Fibroblast of mammary gland (primary cell): ENCODE results near the gene RHBDL1.
A peak's percentile ranks its signal among the peaks of the same experiment; 100 is the strongest.

ENCODE experiments used
- DNase-seq: peaks from one replicate; pipeline ENCODE4 v3.0.0-alpha.2; 2010; ENCODE audit warnings: low read depth
- H3K4me3 ChIP-seq: 2 replicates; pipeline ENCODE4 v1.5.1; 2011; ENCODE audit warnings: low read depth, mild to moderate bottlenecking, low read length, moderate library complexity; ENCODE audit not compliant: control insufficient read depth
- CTCF ChIP-seq: conservative IDR thresholded peaks from 2 replicates; pipeline ENCODE4 v1.5.1; 2011; ENCODE audit warnings: low read depth, low read length, inconsistent platforms; ENCODE audit not compliant: control insufficient read depth, insufficient read depth

Gene RHBDL1

DNA sequence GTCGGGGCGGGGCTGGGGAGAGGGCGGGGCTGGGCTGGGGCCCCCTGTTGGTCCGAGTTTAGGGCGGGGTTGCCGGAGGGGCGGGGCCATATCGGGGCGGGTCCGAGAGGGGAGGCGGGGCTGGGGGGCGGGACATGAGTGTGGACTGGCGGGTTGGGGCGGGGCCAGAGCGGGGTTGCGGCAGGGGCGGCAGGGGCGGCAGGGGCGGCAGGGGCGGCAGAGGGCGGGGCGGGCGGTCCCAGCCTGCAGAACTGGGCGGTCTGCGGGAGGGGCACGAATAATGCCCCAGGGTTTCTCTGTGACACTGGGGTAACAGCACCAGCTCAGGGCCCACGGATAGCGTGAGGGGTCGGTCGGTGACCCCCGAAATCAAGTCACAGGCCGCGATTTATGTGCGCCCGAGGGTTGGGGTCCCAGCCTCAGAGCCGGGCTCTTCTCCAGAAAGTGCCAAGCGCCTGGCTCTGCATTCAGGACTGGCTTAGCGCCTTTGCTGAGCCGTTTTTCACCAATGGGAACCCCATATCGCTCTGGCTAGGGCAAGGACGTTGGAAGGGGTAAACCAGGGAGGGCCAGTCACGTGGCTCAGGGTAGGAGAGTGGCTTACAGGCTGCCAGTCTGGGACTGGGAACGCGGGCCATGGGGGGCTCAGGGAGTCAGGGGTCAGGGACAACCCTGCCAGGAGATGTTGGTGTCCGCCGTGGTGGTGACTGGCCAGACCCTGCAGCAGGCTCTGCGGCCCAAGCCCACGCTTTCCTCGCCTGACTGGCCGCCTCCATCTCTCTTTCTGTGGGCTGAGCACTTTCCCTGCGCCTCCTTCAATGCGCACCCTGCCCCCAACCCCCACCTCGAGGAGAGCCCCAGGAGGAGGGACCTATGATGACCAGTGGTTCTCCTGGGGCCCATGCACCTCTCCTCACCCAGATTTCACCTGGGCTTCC is 38.1 kb upstream of the RHBDL1 start:
- H3K4me3 ChIP-seq, result peak overlapping the region; percentile 77
- DNase-seq, result peak; percentile 80
- TF ChIP-seq CTCF, result no peak

- no peak for TF ChIP-seq CTCF
- no peak overlapping the region for H3K4me3 ChIP-seq
- DNase-seq, result no peak
Measured at GRCh38 chr16:638034-638543, 37.4 kb upstream of the RHBDL1 start.

GRCh38 chr16:638836-639235 is 36.6 kb upstream of the RHBDL1 start:
- no peak for DNase-seq
- TF ChIP-seq CTCF, result no peak
- H3K4me3 ChIP-seq, result no peak overlapping the region

- no peak overlapping the region for H3K4me3 ChIP-seq
Measured at GRCh38 chr16:640614-641013, 34.9 kb upstream of the RHBDL1 start.

DNA sequence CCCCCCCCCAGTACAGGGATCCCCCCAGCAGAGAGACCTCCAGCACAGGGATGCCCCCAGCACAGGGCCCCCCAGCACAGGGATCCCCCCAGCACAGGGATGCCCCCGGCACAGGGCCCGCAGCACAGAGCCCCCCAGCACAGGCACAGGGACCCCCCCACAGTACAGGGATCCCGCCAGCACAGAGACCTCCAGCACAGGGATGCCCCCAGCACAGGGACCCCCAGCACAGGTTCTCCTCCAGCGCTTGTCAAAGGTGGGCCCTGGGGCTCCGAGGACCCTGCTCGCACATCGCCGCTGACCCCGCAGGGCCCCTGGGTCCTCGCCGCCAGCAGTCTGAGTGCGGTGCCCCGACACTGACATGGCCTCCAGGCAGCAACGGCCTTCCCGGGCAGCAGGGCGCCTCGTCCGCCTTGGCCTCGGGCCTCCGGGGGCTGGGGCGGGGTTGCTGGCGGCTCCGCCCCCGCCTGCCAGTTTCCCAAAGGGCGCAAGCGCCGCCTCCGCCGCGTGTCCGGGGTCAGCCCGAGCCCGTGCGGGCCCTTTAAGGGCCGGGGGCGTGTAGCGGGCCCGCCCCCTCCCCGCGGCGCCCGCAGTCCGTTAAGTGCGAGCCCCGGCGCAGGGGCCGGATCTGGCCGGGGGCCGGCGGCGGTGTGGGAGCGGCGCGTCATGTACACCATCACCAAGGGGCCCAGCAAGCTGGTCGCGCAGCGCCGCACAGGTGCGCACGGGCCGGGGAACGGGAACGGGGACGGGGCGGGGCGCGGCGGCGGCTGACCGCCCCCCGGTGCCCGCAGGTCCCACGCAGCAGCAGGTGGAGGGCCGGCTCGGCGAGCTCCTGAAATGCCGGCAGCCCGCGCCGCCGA is 33.9 kb upstream of the RHBDL1 start, which contains the start of gene MCRIP2:
TSS of gene MCRIP2 (plus strand) at position 503 of the 863 bp plus-strand sequence. CDS start at position 667, 164 bp downstream.
- DNase-seq, result peak; percentile 70
- H3K4me3 ChIP-seq, result peak within 1 kb of the TSS; percentile 57
- TF ChIP-seq CTCF, result no peak

More at GRCh38 chr16:640614-641013, 34.9 kb upstream of the RHBDL1 start:
- no peak for TF ChIP-seq CTCF
- no peak for DNase-seq
